Stimulated activated memory B cell treated with anti-CD40 and anti-IgM and Interleukin-4, amounts not matched to agents 10 μg/mL and 1 μg/mL and 100 μg/mL, for 72 hours (primary cell): ENCODE results near the gene FOXO3.
"Not testable (repeated sequence)": the region's sequence is repeated elsewhere in the genome, so short reads cannot be mapped to it uniquely, and the experiment has no call there.

Source experiments
- ATAC-seq: fragments of 150-1000 bp; cut with Tn5 transposase; 2 replicates; pipeline ENCODE4 v1.10.0; 2021
- H3K27ac Mint-ChIP-seq: one replicate; pipeline ENCODE4 v1.8.0; 2022; ENCODE audit warnings: mild to moderate bottlenecking, mixed read lengths
- H3K27me3 Mint-ChIP-seq: one replicate; pipeline ENCODE4 v1.8.0; 2022; ENCODE audit warnings: mixed read lengths
- H3K36me3 Mint-ChIP-seq: one replicate; pipeline ENCODE4 v1.8.0; 2022; ENCODE audit warnings: mixed read lengths
- H3K4me1 Mint-ChIP-seq: one replicate; pipeline ENCODE4 v1.8.0; 2022; ENCODE audit warnings: mixed read lengths
- H3K4me3 Mint-ChIP-seq: one replicate; pipeline ENCODE4 v1.8.0; 2022; ENCODE audit warnings: mild to moderate bottlenecking, moderate library complexity, mixed read lengths
- H3K9me3 Mint-ChIP-seq: one replicate; pipeline ENCODE4 v1.8.0; 2022; ENCODE audit warnings: mixed read lengths

FOXO3 gene

DNA sequence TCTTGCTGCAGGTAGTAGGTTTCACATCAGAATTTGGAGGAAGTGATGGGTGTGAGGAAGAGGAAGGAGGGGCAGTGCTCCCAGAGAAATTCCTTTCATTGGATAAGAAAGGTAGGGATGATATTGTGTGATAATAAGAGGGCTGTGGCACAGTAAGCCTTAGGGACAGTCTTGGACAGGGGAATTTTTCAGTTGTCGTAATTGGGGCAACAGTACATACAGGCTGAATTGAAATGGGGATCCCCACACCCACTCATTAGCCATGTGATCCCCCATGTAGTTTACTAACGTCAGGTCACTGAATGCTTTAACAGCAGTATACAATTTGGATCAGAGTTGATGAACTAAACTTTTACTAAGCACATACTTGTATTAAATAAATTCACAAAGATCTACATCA lies 79.4 kb downstream of the FOXO3 start:
- peak overlapping the region; percentile 13 for H3K27ac Mint-ChIP-seq
- peaks cover 65% of the 10 kb centered on the region for H3K4me1 Mint-ChIP-seq
- H3K36me3 Mint-ChIP-seq: peaks cover 7% of the 10 kb centered on the region
- H3K27me3 Mint-ChIP-seq: no peaks in the 10 kb centered on the region
- no peaks in the 10 kb centered on the region for H3K9me3 Mint-ChIP-seq
- no peak overlapping the region for H3K4me3 Mint-ChIP-seq
- peak; percentile 78 for ATAC-seq

DNA sequence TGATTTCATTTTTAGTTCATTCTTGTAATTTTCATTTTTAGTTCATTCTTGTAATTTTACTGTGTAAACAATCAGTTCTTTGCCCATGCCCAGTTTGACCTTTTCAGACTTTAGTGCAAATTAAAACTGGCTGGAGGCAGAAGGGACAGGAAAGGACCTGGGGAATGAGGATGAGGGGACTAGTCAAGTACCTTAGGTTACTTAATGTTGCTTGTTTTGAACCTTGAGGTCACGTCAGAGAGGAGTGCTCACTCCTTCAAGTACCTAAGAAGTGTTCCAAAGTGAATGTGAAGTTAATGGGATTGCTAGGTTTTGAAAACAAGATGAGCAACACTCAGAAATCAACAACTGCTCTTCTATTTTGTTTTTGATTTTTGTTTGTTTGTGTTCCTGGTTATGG lies 82.5 kb downstream of the FOXO3 start:
- peaks cover 19% of the 10 kb centered on the region for H3K36me3 Mint-ChIP-seq
- no peak overlapping the region for H3K4me3 Mint-ChIP-seq
- no peak for ATAC-seq
- no peaks in the 10 kb centered on the region for H3K9me3 Mint-ChIP-seq
- peaks cover 41% of the 10 kb centered on the region for H3K4me1 Mint-ChIP-seq
- no peaks in the 10 kb centered on the region for H3K27me3 Mint-ChIP-seq
- H3K27ac Mint-ChIP-seq: no peak overlapping the region

DNA sequence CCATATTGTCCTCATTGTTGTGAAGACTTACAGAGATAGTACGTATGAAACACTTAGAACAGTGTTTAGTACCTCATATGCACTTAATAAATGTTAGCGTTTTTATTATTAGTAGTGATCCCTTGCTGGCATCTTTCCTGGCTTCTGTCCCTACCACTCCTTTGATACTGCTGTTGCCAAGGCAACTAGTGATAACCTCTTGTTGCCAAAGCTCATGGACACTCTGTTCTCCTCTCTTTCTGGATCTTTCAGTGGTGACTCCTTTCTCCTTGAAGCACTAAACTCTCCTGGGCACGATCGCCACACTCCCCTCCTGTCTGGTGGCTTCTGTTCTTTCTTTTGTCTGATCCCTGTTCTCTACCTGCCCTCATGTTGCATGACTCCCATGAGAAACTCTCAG lies 83.5 kb downstream of the FOXO3 start:
- Mint-ChIP-seq H3K27me3 (no peaks in the 10 kb centered on the region), H3K27ac (no peak overlapping the region), H3K9me3 (no peaks in the 10 kb centered on the region), H3K4me3 (no peak overlapping the region), H3K36me3 (peaks cover 19% of the 10 kb centered on the region), H3K4me1 (peaks cover 33% of the 10 kb centered on the region)
- no peak for ATAC-seq

DNA sequence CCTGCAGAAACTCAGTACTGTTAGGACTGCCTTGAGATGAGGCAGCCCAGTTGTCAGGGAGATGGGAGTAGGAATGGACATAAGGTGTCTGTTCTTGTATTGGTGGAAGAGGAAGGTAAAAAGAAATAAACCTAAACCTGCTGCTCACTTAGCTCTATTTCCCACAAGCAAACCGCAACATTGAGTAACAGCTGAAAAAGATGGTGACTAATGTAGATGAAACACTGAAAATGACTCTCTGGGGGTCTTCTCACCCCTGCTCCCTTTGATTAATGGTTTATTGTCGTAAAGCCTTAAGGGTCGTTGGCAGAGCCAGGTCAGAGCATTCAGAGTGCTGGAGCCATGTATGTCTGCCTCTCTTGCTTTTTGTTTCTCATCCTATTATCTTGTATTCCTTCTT lies 87.5 kb downstream of the FOXO3 start:
- H3K27ac Mint-ChIP-seq: no peak overlapping the region
- H3K4me3 Mint-ChIP-seq: no peak overlapping the region
- ATAC-seq: no peak
- peaks cover 43% of the 10 kb centered on the region for H3K4me1 Mint-ChIP-seq
- no peaks in the 10 kb centered on the region for H3K9me3 Mint-ChIP-seq
- peaks cover 19% of the 10 kb centered on the region for H3K36me3 Mint-ChIP-seq
- H3K27me3 Mint-ChIP-seq: no peaks in the 10 kb centered on the region

DNA sequence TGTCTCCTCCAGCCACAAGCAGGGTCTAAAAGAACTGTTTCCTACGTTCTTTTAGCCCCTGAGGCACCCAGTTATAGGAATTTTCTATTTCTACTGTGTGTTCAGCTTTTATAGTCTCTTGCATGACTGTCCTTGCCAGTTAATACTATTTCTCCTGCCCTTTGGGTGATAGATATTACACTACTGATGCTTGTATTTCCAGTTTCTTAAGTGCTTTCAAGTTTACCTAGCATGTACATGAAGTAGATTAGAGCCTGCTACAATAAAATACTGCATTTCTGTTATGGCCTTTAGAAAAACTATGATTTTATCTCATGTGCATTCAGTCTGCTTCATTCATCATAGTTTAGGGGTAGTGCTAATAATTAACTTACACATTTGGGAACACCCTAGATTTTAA lies 89.6 kb downstream of the FOXO3 start:
- H3K4me3 Mint-ChIP-seq: no peak overlapping the region
- H3K9me3 Mint-ChIP-seq: no peaks in the 10 kb centered on the region
- no peak overlapping the region for H3K27ac Mint-ChIP-seq
- no peaks in the 10 kb centered on the region for H3K27me3 Mint-ChIP-seq
- H3K36me3 Mint-ChIP-seq: peaks cover 10% of the 10 kb centered on the region
- no peak for ATAC-seq
- H3K4me1 Mint-ChIP-seq: peaks cover 38% of the 10 kb centered on the region

DNA sequence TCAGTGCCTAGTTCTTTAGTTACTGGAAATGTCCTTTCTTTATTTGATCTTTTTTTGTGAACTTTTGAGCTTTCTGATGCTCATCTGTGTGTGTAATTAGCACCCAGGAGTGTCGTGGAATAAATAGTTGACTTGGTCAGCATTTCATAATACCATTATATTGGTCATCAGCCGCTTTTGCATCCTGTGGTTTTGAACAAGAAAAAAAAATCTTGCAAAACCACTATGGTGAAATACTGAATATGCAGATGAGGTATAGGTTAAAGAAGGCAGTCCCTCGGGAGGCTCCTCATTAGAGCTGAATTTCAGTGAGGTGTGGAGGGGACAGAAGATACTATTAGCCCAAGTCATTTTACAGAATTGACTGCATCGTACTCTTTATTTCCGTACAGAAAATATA lies 90.1 kb downstream of the FOXO3 start:
- no peaks in the 10 kb centered on the region for H3K9me3 Mint-ChIP-seq
- H3K36me3 Mint-ChIP-seq: peaks cover 8% of the 10 kb centered on the region
- H3K4me3 Mint-ChIP-seq: no peak overlapping the region
- ATAC-seq: peak; percentile 66
- no peaks in the 10 kb centered on the region for H3K27me3 Mint-ChIP-seq
- no peak overlapping the region for H3K27ac Mint-ChIP-seq
- peaks cover 36% of the 10 kb centered on the region for H3K4me1 Mint-ChIP-seq

DNA sequence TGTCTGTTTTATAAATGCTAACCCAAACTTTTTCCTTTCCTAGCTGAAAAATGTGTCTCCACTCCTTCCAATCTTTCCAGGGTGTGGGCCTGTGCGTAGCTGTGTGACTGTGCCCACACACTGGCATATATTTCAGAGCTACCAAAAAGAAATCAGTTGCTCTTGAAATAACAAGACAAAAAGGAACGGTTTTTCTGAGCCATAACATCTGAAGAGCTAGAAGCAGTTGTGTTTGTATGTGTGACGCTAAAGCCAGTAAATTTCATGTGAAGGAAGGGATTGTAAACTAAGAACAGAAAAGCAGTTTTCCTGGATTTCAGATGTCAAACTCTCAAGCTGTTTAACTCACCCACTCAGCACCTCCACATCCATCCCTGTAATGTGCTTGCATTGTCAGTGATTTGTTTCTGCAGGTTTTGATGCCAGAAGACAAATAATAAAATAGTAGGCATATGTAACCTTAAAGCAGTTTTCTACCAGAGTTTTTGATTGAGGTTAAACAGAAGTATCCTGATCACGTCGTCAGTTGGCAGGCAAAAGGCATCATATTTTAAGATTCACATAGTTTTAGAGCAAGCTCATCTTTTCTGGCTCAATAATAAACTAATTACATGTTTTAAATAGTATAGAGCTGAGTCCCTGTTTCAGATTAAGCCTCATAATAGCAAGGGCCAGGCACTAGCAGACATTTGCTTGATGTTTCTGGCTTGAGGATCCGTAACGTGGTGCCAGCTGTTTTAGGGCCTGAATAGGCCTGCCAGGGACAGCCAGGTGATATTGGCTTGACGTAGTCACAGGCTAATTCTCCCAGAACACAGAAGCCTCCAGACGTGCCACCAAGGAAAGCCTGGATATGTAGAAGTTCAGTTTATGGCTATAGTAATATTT lies 90.9 kb downstream of the FOXO3 start:
- no peak overlapping the region for H3K27ac Mint-ChIP-seq
- H3K4me3 Mint-ChIP-seq: no peak overlapping the region
- H3K4me1 Mint-ChIP-seq: peaks cover 36% of the 10 kb centered on the region
- H3K27me3 Mint-ChIP-seq: no peaks in the 10 kb centered on the region
- ATAC-seq: no peak
- no peaks in the 10 kb centered on the region for H3K9me3 Mint-ChIP-seq
- peaks cover 8% of the 10 kb centered on the region for H3K36me3 Mint-ChIP-seq

DNA sequence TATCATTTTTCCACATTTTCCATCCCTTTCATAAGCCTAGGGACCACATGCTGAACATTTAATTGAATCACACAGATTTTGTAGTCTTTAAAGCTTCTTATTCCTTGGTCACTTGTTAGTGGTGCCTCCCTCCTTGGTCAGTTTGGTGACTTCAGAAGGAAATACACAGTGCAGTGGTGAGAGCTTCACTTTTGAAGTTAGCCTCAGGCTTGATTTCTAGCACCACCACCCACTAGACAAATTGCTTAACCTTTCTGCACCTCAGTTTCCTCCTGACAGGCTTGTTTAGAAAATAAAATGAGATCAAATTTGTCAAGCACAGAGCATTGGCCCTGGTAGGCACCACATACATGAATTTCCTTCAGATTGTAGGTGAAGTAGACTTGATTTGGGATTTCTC lies 91.7 kb downstream of the FOXO3 start:
- Mint-ChIP-seq H3K36me3 (peaks cover 11% of the 10 kb centered on the region), H3K27me3 (no peaks in the 10 kb centered on the region), H3K4me1 (peaks cover 36% of the 10 kb centered on the region), H3K4me3 (no peak overlapping the region), H3K9me3 (no peaks in the 10 kb centered on the region), H3K27ac (no peak overlapping the region)
- ATAC-seq: no peak

DNA sequence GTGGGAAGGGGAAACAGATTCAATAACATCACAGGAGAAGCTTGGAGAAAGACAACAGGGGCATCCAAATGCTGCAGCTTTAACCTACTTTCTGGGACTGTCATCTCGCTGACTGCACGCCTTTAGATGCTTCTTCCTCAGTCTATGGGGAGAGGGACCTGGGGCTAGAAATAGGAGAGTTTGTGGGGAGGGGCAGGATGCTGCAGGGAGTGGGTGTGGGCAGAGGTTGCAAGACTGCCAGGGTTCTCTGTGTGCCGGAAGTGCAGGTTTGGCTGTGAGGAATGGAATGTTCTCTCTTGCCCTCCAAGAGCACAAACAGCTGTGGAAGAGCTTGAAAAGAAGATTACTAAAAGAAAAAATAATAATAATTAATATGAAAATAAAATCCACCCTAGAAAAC lies 93.2 kb downstream of the FOXO3 start:
- Mint-ChIP-seq H3K4me1 (peaks cover 36% of the 10 kb centered on the region), H3K4me3 (no peak overlapping the region), H3K9me3 (peaks cover 3% of the 10 kb centered on the region), H3K36me3 (peaks cover 13% of the 10 kb centered on the region), H3K27me3 (no peaks in the 10 kb centered on the region), H3K27ac (no peak overlapping the region)
- no peak for ATAC-seq

DNA sequence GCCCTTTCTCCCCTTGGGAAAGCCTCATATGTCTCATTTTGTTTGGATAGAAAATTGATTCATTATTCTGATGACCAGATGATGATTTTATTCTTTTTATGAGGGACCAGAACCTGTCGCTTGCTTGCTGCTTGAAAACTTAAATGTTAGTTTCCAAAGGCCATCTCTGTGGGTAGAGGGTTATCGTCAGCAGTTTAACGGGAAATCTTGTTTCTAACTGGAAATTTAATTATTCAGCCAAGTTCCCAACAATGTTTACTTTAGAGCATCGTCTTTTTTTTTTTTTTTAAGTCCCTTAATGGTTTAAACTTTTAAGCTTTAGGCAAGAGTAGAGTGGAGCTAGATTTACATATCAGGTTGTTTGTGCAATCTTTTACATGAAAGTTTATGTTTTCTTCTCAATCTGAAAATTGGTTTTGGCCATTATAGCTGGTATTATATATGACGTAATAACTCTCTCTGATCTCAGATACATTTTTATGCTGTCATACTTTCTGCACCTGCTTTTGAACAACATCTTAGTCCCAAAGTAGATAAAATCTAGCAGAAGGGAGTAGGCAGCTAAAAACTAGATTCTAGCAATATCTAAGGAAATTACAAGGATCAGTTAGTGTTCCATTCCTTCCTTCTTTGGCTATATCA lies 93.9 kb downstream of the FOXO3 start:
- peaks cover 13% of the 10 kb centered on the region for H3K36me3 Mint-ChIP-seq
- no peak overlapping the region for H3K27ac Mint-ChIP-seq
- no peak overlapping the region for H3K4me3 Mint-ChIP-seq
- ATAC-seq: no peak
- H3K9me3 Mint-ChIP-seq: peaks cover 3% of the 10 kb centered on the region
- no peaks in the 10 kb centered on the region for H3K27me3 Mint-ChIP-seq
- H3K4me1 Mint-ChIP-seq: peaks cover 32% of the 10 kb centered on the region

DNA sequence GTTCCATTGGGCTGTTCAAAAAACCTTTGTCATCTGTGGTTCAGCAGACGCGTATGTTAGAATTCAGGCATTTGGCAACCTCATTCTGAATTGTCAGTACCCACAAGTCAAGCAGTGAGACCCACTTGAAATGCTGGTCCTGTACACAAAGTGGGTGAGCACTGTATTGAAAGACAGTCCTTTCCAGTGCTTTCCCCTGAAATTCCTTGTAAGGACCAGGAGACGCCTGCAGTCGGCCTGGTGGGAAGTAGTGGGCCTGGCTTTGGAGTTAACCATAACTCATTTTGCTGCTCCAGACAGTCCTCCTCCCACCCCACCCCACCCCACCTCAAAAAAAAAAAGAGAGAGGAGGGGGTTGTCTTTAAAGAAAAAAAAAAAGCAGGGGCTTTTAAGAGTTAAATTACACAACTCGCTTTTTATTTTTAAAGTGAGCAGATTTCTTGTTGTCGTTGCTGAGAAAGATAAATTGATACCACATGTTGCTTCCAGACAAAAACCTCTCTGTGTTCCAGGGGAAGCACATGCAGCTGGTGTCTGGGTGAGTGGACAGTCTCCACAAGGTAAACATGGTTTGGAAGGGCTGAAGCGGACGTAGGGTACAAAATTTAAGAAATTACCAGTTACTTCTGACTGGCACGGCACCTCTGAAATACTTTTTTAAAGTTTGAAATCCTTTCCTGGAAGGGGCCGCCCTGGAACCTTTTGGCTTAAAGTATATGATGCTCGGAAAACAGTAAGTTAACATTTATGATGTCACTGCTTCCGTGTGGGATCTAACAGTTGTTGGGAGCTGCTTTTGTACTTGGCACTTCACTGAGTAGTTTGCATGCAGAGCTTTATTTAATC lies 95.3 kb downstream of the FOXO3 start:
- Mint-ChIP-seq H3K27me3 (no peaks in the 10 kb centered on the region), H3K4me1 (peaks cover 17% of the 10 kb centered on the region), H3K4me3 (no peak overlapping the region), H3K9me3 (peaks cover 3% of the 10 kb centered on the region), H3K27ac (no peak overlapping the region), H3K36me3 (peaks cover 13% of the 10 kb centered on the region)
- no peak for ATAC-seq

DNA sequence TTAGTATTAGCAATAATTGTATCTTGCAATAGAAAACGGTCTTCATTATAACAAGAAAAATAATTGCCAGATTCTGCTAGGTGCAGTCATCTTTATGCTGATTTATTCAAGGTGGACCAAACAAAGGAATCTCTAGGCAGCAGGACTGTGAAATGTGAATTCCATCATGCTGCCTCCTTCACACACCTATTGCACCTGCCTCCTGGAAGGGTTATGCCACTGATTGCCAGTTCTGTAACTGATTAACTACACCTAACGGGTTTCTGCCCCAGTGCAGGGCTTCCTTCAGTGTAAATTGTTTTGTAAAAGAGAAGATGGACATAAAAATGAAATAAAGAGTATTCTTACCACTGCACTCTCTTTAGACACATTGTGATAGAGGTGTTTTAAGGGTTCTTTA lies 96.1 kb downstream of the FOXO3 start:
- no peak overlapping the region for H3K4me3 Mint-ChIP-seq
- peaks cover 11% of the 10 kb centered on the region for H3K4me1 Mint-ChIP-seq
- H3K36me3 Mint-ChIP-seq: peaks cover 13% of the 10 kb centered on the region

DNA sequence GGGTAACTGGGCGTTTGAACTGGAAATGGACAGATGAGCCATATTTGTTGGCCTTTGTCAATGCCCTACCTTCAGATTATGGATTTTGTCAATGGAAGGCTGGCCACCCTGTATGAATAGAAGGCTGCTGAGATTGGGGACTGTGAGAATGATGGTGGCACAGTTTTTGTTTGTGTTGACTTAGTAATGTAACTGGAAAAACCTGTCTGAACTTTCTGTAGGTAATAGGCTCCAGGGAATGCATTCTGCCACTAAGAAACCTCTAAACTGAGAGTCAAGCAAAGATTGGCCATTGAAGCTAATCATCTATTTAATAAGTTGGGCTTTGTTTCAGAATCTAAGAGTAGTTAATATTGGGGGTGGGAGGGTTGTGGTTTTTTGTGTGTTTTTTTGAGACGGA lies 97.5 kb downstream of the FOXO3 start:
- Mint-ChIP-seq H3K4me1 (peaks cover 11% of the 10 kb centered on the region), H3K4me3 (no peak overlapping the region), H3K9me3 (peaks cover 3% of the 10 kb centered on the region), H3K36me3 (peaks cover 13% of the 10 kb centered on the region), H3K27ac (no peak overlapping the region), H3K27me3 (no peaks in the 10 kb centered on the region)
- ATAC-seq: no peak

More for the DNA sequence above, 96.1 kb downstream of the FOXO3 start:
- peaks cover 3% of the 10 kb centered on the region for H3K9me3 Mint-ChIP-seq
- no peak overlapping the region for H3K27ac Mint-ChIP-seq
- H3K27me3 Mint-ChIP-seq: no peaks in the 10 kb centered on the region
- ATAC-seq: no peak

DNA sequence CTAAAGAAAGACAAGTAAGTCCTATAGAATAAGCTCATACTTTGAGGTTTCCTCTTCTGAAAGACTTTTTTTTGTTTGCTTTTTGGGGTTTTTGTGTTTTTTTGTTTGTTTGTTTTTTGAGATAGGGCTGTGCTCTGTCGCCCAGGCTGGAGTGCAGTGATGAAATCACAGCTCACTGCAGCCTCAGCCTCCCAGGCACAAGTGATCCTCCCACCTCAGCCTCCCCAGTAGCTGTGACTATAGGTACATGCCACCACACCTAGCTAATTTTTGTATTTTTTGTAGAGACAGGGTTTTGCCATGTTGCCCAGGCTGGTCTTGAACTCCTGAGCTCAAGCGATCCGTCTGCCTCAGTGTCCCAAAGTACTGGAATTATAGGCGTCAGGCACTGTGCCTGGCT lies 98.1 kb downstream of the FOXO3 start:
- not testable (repeated sequence) for H3K4me1 Mint-ChIP-seq, H3K27me3 Mint-ChIP-seq, H3K4me3 Mint-ChIP-seq, H3K27ac Mint-ChIP-seq, H3K9me3 Mint-ChIP-seq, ATAC-seq
- peaks cover 15% of the 10 kb centered on the region for H3K36me3 Mint-ChIP-seq

DNA sequence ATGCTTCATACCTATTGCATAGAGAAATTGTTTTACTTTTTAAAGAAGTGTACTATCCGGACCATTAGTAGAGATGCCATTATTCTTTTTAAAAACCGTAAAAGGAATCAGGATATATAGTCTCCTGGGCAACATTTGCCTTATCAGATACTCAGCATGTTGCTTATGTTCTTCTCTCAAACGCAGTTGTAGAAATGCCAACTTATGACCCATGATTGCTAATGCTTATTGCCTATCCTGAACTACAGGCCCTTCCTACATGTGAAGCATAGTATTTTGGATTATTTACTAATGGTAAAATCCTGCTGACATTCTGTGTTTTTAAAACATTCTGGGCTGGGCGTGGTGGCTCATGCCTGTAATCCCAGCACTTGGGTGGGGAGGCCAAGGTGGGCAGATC lies 99.5 kb downstream of the FOXO3 start:
- Mint-ChIP-seq H3K9me3 (peaks cover 3% of the 10 kb centered on the region), H3K27ac (no peak overlapping the region), H3K4me1 (no peaks in the 10 kb centered on the region), H3K27me3 (no peaks in the 10 kb centered on the region), H3K4me3 (no peak overlapping the region), H3K36me3 (peaks cover 25% of the 10 kb centered on the region)
- ATAC-seq: no peak
